Measurements from ENCODE around the gene SCAMP1.

DNA sequence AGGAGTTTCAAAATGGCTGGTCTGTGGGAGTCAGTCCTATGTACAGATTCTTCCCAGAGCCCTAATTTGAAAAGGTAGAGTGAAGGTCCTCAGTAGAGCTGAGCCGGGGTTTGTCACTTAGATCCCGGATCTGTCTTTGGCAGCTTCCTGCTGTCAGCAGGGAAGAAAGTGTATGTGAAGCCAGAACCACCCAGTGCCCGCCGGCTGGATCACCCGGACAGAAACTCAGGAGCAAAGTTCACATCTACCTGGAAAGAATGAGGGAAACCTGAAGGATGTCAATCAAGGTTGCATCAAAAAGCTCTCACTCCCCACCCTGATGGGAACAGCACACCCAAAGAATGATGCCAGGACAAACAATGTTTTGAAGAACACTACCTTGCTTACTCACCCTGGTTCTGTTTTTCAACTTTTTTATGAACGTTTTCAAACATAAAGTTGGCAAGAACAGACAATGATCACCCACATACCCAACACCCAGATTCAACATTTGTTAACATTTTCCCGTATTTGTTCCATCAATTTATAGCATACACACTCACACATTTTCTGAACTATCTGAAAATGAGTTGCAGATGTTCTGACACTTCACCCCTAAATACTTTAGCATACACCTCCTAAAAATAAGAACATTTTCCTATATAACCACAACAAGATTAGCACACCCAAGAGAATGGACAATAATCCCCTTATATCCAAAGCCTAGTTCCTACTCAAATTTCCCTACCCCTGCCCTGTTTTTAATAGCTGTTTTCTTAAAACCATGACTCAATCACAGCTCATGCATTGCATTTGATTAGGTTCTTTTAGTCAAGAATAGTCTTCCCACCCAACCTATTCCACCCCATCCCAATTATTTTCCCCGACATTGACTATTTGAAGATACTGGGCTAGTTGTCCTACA lies 154.3 kb downstream of the SCAMP1 start:
- TF ChIP-seq, protein P1, sequence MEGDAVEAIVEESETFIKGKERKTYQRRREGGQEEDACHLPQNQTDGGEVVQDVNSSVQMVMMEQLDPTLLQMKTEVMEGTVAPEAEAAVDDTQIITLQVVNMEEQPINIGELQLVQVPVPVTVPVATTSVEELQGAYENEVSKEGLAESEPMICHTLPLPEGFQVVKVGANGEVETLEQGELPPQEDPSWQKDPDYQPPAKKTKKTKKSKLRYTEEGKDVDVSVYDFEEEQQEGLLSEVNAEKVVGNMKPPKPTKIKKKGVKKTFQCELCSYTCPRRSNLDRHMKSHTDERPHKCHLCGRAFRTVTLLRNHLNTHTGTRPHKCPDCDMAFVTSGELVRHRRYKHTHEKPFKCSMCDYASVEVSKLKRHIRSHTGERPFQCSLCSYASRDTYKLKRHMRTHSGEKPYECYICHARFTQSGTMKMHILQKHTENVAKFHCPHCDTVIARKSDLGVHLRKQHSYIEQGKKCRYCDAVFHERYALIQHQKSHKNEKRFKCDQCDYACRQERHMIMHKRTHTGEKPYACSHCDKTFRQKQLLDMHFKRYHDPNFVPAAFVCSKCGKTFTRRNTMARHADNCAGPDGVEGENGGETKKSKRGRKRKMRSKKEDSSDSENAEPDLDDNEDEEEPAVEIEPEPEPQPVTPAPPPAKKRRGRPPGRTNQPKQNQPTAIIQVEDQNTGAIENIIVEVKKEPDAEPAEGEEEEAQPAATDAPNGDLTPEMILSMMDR (IDR thresholded peaks at IDR 0.05) = no peak
- TF ChIP-seq POLR2A (IDR thresholded peaks at IDR 0.05) = no peak

Measured in uterus (tissue), 2 donors.